KOPT-K1 (cell line): Measurements from ENCODE around the gene RGS14.
"Not testable (repeated sequence)": the region's sequence is repeated elsewhere in the genome, so short reads cannot be mapped to it uniquely, and the experiment has no call there.

Experiments
- H3K27ac ChIP-seq: fragments of 200-600 bp; sonication (generic); 2 replicates; pipeline ENCODE4 v1.5.1; 2016; ENCODE audit warnings: antibody characterized with exemption, mild to moderate bottlenecking, low read depth, low read length; ENCODE audit not compliant: poor library complexity, severe bottlenecking
- H3K36me3 ChIP-seq: fragments of 200-600 bp; sonication (generic); 2 replicates; pipeline ENCODE4 v1.5.1; 2017; ENCODE audit warnings: antibody characterized with exemption, mild to moderate bottlenecking, low read length, moderate library complexity; ENCODE audit not compliant: insufficient read depth
- H3K9me3 ChIP-seq: fragments of 200-600 bp; sonication (generic); 2 replicates; pipeline ENCODE4 v1.5.1; 2017; ENCODE audit warnings: antibody characterized with exemption, low read length, mild to moderate bottlenecking; ENCODE audit not compliant: insufficient read depth, poor library complexity, severe bottlenecking

The RGS14 gene

GRCh38 chr5:177351392-177352329 is 6.1 kb upstream of the RGS14 start, which contains the start of gene LMAN2:
Gene LMAN2 (minus strand): TSS chr5:177351668. CDS start chr5:177351647, 21 bp downstream.
- Histone ChIP-seq H3K36me3 (peaks cover 30% of the 10 kb centered on the region), H3K9me3 (no peaks in the 10 kb centered on the region), H3K27ac (peak within 1 kb of the TSS; percentile 88)

DNA sequence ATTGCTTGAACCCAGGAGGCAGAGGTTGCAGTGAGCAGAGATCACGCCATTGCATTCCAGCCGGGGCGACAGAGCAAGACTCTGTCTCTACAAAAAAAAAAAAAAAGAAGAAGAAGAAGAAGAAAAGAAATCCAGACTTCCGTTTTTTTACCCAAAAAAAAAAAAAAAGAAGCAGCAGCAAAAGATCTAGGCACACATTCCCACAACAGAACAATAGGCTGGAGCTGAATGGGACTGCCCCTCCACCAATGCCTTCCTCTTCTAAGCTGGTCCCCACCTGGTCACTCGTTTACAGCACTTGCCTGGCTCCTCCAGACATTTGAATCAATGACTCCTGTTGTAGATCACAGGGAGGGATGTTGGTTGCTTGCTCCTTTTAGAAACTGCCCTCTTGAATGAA is 4.6 kb upstream of the RGS14 start:
- H3K27ac ChIP-seq = no peak overlapping the region
- H3K36me3 ChIP-seq = peaks cover 17% of the 10 kb centered on the region
- no peaks in the 10 kb centered on the region for H3K9me3 ChIP-seq

DNA sequence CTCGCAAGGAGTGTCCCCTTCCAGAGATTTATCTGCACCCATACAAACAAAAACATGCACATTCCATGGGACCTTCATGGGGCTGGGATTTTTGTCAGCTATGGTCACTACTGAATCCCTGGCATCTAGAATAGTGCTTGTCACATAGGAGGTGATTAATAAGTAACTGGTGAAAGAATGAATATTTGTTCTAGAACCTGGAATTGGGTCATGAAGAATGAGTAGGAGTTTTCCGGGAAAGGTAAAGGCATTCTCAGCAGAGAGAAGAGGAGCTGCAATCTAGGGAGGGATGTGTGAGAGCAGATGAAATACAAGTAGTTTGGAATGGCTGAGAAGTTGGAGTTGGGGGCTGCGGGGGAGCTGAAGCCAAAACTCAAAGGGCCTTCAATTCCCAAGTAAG is 3.5 kb upstream of the RGS14 start:
- peaks cover 10% of the 10 kb centered on the region for H3K36me3 ChIP-seq
- no peaks in the 10 kb centered on the region for H3K9me3 ChIP-seq
- no peak overlapping the region for H3K27ac ChIP-seq

GRCh38 chr5:177354711-177355110 is 3.0 kb upstream of the RGS14 start:
- H3K36me3 ChIP-seq = peaks cover 5% of the 10 kb centered on the region
- no peak overlapping the region for H3K27ac ChIP-seq
- H3K9me3 ChIP-seq = no peaks in the 10 kb centered on the region

DNA sequence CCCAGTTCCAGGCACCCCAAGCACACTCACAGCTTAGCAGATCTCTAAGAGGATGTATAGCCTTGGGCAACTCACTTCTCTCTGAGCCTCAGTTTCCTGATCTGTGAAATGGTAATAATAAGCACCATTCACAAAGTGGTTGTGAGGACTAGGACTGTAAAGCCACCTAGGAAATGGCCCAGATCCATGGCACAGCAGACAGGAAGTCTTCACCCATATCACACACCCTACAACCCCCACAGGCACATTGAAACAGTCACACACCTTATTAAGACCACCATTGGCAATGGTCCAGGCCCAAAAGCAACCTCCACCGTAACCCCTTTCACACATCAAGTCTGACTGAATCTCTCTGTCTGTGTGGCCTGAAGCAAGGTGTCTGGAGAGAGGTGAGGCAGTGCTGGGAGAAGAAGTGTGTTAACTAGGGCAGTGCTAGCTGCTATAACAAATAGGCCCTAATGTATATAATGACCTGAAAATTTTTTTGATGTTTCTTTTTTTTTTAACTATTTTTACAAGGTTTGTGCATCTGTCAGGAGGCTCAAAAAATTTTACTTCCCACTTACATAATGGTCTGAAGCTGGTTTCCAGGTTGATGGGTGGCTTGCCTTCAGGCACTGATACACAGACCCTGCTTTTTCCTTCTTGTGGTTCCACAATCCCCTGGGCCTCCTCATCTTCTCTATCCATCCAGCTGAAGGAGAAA is 2.4 kb upstream of the RGS14 start:
- Histone ChIP-seq H3K27ac (peak overlapping the region; percentile 42), H3K36me3 (no peaks in the 10 kb centered on the region), H3K9me3 (no peaks in the 10 kb centered on the region)

- no peaks in the 10 kb centered on the region for H3K36me3 ChIP-seq
- H3K9me3 ChIP-seq = no peaks in the 10 kb centered on the region
- H3K27ac ChIP-seq = peak overlapping the region; percentile 42
Observed at GRCh38 chr5:177355868-177356168, 1.9 kb upstream of the RGS14 start.

DNA sequence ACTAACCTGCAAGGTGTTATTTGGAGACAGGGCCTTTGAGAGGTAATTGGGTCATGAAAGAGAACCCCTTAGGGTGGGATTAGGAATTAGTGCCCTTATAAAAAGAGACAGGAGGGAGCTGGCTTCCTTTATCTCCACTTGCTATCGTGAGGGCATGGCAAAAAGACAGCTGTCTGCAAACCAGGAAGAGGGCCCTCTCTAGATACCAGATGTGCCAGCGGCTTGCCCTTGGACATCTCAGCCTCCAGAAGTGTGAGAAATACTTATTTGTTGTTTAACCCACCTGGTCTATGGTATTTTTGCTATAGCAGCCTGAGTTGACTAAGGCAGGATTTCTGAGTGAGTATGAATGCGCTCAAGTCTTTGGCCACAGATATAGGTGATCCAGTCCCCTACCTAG is 978 bp upstream of the RGS14 start:
- no peaks in the 10 kb centered on the region for H3K9me3 ChIP-seq
- peak overlapping the region; percentile 92 for H3K27ac ChIP-seq
- no peaks in the 10 kb centered on the region for H3K36me3 ChIP-seq

DNA sequence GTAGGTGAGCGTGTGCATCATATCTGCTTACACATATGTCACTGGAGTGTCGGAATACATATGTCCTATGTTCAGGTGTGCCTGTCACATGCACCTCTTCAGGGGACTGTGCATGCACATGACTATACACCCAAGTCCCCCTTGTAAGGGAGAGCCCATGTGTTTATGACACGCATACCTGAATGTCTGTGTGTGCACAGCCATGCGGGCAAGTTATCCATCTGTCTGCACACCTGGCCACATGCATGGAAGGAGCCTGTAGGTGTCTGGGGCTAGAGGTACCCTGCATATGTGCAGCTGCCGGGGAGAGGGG is 622 bp upstream of the RGS14 start:
- H3K9me3 ChIP-seq = no peaks in the 10 kb centered on the region
- peak overlapping the region; percentile 92 for H3K27ac ChIP-seq
- no peaks in the 10 kb centered on the region for H3K36me3 ChIP-seq

DNA sequence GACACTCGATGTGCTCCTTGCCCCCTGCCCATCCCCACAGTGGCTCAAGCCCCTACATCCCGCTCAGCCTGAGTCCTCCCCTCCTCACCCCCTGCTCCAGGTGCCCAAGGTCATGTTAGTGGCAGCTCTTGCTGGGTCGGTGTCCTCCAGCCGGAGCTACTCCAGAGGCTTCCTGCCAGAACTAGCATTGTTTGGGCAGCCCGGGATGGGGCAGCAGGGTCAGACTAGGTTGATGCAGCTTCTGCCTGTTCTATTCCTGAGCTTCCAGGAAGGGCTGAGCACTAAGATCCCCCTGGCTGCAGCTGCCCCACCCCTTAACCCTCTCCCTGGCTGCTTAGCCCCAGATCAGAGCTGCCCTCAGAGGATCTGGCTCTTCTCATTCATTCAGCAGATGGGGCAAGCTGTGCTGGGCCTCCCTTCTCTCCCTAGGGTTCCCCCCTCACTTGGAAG is 671 bp downstream of the RGS14 start:
- Histone ChIP-seq H3K9me3 (no peaks in the 10 kb centered on the region), H3K36me3 (no peaks in the 10 kb centered on the region), H3K27ac (peak overlapping the region; percentile 92)

DNA sequence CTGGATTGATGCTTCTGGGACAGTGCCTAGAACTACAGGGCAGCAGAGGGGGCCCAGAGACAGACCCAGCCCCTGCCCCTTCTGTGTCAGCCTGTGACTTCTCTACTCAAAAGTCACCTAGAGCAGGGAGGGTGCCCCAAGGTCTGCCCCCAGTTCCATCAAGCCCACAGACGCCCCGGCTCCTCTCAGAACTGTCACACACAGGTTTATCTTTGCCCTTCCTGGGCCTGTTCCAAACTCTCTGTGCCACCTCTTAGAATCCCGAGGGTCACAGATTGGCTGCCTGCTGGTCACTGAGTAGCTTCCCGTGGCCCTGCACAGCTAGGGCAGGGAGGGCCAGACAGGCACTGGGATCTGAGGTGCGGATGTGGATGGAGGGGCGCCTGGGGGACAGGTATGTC is 1.7 kb downstream of the RGS14 start:
- H3K9me3 ChIP-seq = no peaks in the 10 kb centered on the region
- H3K27ac ChIP-seq = peak overlapping the region; percentile 92
- no peaks in the 10 kb centered on the region for H3K36me3 ChIP-seq

DNA sequence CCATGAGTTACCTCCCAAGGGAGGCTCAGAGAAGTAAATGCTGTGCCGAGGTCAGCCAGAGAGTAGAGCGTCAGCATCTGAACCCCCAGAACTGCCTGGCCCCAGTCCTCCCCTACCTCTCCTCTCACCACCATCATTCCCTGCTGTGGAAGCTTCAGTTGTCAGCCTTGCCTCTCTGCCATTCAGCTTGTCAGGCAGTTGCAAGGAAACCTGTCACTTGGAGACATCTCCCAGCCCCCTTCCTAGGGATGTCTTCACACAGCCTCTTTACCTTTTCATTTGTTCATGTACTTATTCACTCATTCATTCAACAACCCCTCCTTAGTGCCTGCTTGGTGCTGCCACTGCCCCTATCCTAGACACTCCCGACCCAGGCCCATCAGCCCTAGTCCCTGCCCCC is 2.1 kb downstream of the RGS14 start:
- Histone ChIP-seq H3K9me3 (no peaks in the 10 kb centered on the region), H3K36me3 (no peaks in the 10 kb centered on the region), H3K27ac (peak overlapping the region; percentile 92)

DNA sequence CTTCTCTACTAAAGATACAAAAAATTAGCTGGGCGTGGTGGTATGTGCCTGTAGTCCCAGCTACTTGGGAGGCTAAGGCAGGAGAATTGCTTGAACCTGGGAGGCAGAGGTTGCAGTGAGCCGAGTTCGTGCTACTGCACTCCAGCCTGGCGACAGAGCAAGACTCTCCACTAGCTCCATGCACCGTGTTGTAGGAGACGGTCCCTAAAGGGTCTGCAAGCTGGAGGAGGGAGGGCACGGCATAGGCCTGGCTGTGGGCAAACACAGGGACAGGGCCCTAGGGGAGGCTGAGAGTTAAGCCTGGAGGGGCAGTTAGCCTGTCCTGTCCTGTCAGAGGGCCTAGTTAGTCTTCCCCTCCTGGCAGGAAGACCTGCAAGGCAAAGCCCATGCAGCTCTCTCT is 3.0 kb downstream of the RGS14 start:
- H3K9me3 ChIP-seq, H3K36me3 ChIP-seq: not testable (repeated sequence)
- peak overlapping the region; percentile 62 for H3K27ac ChIP-seq

DNA sequence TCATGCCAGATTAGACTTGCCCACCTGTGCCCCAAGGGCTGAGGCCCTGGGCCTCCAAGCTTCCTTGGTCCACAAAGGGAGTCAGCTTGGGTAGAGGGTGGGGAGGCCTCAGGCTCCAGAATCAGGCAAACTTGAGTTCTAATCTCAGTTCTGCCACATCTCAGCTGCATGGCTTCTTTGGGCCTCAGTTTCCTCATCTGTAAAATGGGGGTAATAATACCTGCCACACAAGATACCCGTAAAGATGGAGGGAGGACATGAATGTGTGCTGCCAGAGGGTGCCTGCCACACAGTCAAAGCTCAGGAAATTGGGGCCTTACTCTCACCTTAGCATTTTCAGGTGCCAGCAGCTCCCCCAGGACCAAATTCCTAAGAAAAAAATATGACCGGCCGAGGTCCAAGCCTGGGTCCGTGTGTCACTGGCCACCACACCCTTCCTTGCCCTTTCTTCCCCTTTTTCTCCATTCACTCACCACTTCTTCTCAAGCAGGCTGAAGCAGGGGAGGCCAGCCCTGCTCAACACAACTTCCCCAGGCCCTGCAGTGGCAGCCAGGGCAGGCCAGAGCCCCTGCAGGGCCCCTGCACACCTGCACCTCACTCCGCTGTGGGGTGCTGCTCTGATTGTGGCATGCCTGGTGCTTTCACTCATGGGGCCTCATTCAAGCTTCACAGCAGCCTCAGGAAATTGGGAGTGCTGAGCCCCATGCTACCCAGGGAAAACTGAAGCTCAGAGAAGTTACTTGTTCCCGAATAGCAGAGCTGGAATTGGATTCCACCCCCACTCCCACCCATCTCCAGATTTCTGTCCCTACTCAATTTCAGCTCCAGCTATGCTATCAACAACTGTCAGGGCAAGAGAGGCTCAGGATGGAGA is 3.9 kb downstream of the RGS14 start:
- H3K9me3 ChIP-seq = no peaks in the 10 kb centered on the region
- H3K27ac ChIP-seq = peak overlapping the region; percentile 62
- peaks cover 4% of the 10 kb centered on the region; the same call in 1 of the 2 replicates for H3K36me3 ChIP-seq

DNA sequence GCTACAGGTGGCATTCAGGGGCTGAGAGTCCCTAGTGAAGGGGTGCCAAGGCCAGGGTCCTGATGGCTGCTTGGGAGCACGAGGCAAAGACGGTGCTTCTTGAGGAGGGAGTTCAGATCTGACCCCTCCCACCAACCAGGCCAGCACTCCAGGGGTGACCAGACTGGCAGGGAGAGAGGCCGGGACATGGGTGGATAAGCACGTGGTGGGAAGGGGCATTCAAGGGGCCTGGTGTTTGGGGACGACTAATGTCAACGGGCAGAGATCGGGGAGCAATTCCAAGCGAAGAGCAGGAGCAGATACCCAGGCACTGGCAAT is 4.5 kb downstream of the RGS14 start:
- Histone ChIP-seq H3K9me3 (no peaks in the 10 kb centered on the region), H3K27ac (peak overlapping the region; percentile 62), H3K36me3 (peaks cover 10% of the 10 kb centered on the region; the same call in 1 of the 2 replicates)
